T-helper 2 cell treated with Interferon-gamma antibody and Interleukin-4, amounts not matched to agents 5 μg/mL and 100 μg/mL, for 36 hours (primary cell): ENCODE results near the gene GGPS1.
A peak's percentile ranks its signal among the peaks of the same experiment; 100 is the strongest.
"Not testable (repeated sequence)": the region's sequence is repeated elsewhere in the genome, so short reads cannot be mapped to it uniquely, and the experiment has no call there.

Experiments used
- DNase-seq: peaks from one replicate; pipeline ENCODE4 v3.0.0; 2021; ENCODE audit warnings: low spot score
- H3K27ac Mint-ChIP-seq: one replicate; pipeline ENCODE4 v1.8.0; 2021; ENCODE audit warnings: mild to moderate bottlenecking, mixed read lengths
- H3K27me3 Mint-ChIP-seq: one replicate; pipeline ENCODE4 v1.8.0; 2021; ENCODE audit warnings: low read depth, mixed read lengths
- H3K36me3 Mint-ChIP-seq: one replicate; pipeline ENCODE4 v1.8.0; 2021; ENCODE audit warnings: low read depth, mixed read lengths
- H3K4me1 Mint-ChIP-seq: one replicate; pipeline ENCODE4 v1.8.0; 2021; ENCODE audit warnings: low read depth, mixed read lengths
- H3K4me3 Mint-ChIP-seq: one replicate; pipeline ENCODE4 v1.8.0; 2022; ENCODE audit warnings: mild to moderate bottlenecking, moderate library complexity, mixed read lengths
- H3K9me3 Mint-ChIP-seq: one replicate; pipeline ENCODE4 v1.8.0; 2021; ENCODE audit warnings: mixed read lengths

Gene GGPS1

DNA sequence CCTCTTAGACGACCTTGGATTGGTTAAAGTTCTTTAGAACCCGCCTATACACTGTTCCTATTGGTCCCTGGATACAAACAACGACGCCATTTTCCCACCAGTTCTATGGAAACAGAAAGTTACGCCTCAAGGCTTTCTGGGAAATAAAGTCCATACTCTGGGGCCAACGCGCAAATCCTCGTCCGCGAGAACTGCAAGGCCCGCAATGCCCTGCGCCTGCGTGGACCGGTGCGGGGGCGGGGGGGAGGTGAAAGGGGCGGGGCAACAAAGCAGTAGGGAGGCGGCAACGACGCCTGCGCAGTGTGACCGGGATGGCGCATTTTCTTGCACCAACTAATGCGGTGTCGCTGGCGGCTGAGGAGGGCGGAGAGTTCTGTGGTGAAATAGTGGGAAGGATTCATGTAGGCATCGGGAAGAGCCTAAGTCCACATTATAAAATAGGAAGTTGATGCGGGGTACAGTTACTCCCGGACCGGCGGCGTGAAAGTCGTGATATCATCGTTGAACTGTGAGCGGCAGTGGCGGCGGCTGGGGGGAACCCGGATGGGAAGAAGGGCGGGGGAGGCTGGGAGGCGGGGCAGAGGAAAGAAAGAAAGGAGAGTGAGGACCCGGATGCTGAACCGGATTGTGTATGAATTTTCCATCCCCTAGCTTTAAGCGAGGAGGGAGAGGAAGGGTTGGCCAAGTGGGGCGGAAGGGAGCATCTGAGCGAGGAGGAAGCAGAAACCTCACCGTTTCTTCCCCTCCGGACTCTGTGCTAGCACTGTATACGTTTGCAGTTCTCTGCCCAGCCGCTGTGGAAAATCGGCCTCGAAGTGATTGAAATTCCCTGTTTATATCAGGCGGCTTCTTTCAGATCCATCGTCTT lies at the start of gene GGPS1:
Gene GGPS1, plus strand, starts transcription at position 300 of the 868 bp plus-strand sequence. CDS start 6,695 bp downstream, outside the sequence.
- Mint-ChIP-seq H3K4me3 (no peak within 1 kb of the TSS), H3K27ac (no peak within 1 kb of the TSS)

GRCh38 chr1:235278915-235279292 lies 49.5 kb upstream of the GGPS1 start:
- H3K4me3 Mint-ChIP-seq: no peak overlapping the region
- DNase-seq: no peak
- peaks cover 3% of the 10 kb centered on the region for H3K9me3 Mint-ChIP-seq
- H3K27me3 Mint-ChIP-seq: no peaks in the 10 kb centered on the region
- H3K36me3 Mint-ChIP-seq: peaks cover 4% of the 10 kb centered on the region
- H3K27ac Mint-ChIP-seq: no peak overlapping the region
- H3K4me1 Mint-ChIP-seq: peaks cover 27% of the 10 kb centered on the region

More for the DNA sequence above, at the start of gene GGPS1:
- Mint-ChIP-seq H3K9me3 (no peaks in the 10 kb centered on the region), H3K27me3 (no peaks in the 10 kb centered on the region), H3K4me1 (peaks cover 40% of the 10 kb centered on the region), H3K36me3 (peaks cover 33% of the 10 kb centered on the region)
- DNase-seq: peak; percentile 96

GRCh38 chr1:235279694-235280093 lies 48.7 kb upstream of the GGPS1 start:
- Mint-ChIP-seq H3K36me3 (peaks cover 4% of the 10 kb centered on the region), H3K4me1 (peaks cover 27% of the 10 kb centered on the region), H3K27ac (no peak overlapping the region), H3K4me3 (no peak overlapping the region), H3K9me3 (peaks cover 3% of the 10 kb centered on the region), H3K27me3 (no peaks in the 10 kb centered on the region)
- no peak for DNase-seq

- Mint-ChIP-seq H3K9me3 (peaks cover 3% of the 10 kb centered on the region), H3K36me3 (peaks cover 5% of the 10 kb centered on the region), H3K4me1 (peaks cover 21% of the 10 kb centered on the region), H3K27ac (no peak overlapping the region), H3K27me3 (no peaks in the 10 kb centered on the region), H3K4me3 (no peak overlapping the region)
- DNase-seq: no peak
Observed at GRCh38 chr1:235280467-235280866, 47.9 kb upstream of the GGPS1 start.

GRCh38 chr1:235283636-235284035 lies 44.7 kb upstream of the GGPS1 start:
- not testable (repeated sequence) for DNase-seq, H3K27me3 Mint-ChIP-seq, H3K4me3 Mint-ChIP-seq, H3K36me3 Mint-ChIP-seq, H3K9me3 Mint-ChIP-seq, H3K27ac Mint-ChIP-seq
- H3K4me1 Mint-ChIP-seq: peaks cover 16% of the 10 kb centered on the region

- Mint-ChIP-seq H3K4me1 (peaks cover 16% of the 10 kb centered on the region), H3K9me3 (no peaks in the 10 kb centered on the region), H3K4me3 (no peak overlapping the region), H3K27me3 (no peaks in the 10 kb centered on the region), H3K36me3 (peaks cover 3% of the 10 kb centered on the region), H3K27ac (no peak overlapping the region)
- DNase-seq: no peak
Observed at GRCh38 chr1:235284231-235284769, 44.1 kb upstream of the GGPS1 start.

GRCh38 chr1:235286667-235287066 lies 41.7 kb upstream of the GGPS1 start:
- Mint-ChIP-seq H3K9me3 (no peaks in the 10 kb centered on the region), H3K27ac (no peak overlapping the region), H3K4me1 (peaks cover 22% of the 10 kb centered on the region), H3K36me3 (peaks cover 5% of the 10 kb centered on the region), H3K4me3 (no peak overlapping the region), H3K27me3 (no peaks in the 10 kb centered on the region)
- no peak for DNase-seq

DNA sequence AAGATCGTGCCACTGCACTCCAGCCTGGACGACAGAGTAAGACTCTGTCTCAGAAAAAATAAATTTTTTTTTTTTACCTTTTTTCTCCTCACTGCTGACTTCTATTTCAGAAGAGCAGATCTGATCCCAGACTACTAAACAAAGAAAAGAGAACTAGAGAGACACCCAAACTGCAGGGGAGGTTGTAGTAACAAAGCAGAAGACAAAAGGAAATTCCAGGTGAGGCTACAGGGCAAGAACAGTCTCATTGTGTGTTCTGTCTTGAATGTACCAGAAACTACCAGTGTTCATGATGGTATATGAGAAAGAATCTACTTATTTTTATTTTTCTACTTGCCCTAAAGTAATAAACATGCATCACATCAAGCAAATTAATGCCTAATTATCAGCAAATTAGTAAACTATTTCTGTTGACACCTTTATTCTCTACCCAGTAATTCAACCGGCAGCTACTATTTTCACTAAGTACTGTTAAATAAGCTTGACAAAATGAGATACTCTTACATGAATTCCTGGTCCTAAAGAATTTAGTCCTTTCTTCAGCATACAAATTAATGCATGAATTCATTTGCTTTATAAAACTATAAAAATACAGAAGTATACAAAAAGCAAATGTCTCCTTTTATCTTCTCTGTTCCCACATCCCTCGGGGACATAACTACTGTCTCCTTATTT lies 41.0 kb upstream of the GGPS1 start:
- no peak overlapping the region for H3K27ac Mint-ChIP-seq
- H3K4me3 Mint-ChIP-seq: no peak overlapping the region
- no peaks in the 10 kb centered on the region for H3K9me3 Mint-ChIP-seq

GRCh38 chr1:235289859-235290739 lies 38.3 kb upstream of the GGPS1 start:
- H3K9me3 Mint-ChIP-seq: no peaks in the 10 kb centered on the region
- H3K27ac Mint-ChIP-seq: no peak overlapping the region
- H3K36me3 Mint-ChIP-seq: peaks cover 5% of the 10 kb centered on the region
- peaks cover 30% of the 10 kb centered on the region for H3K4me1 Mint-ChIP-seq
- no peak for DNase-seq
- no peak overlapping the region for H3K4me3 Mint-ChIP-seq
- H3K27me3 Mint-ChIP-seq: no peaks in the 10 kb centered on the region

More for the DNA sequence above, 41.0 kb upstream of the GGPS1 start:
- DNase-seq: no peak
- Mint-ChIP-seq H3K36me3 (peaks cover 5% of the 10 kb centered on the region), H3K4me1 (peaks cover 22% of the 10 kb centered on the region), H3K27me3 (no peaks in the 10 kb centered on the region)

DNA sequence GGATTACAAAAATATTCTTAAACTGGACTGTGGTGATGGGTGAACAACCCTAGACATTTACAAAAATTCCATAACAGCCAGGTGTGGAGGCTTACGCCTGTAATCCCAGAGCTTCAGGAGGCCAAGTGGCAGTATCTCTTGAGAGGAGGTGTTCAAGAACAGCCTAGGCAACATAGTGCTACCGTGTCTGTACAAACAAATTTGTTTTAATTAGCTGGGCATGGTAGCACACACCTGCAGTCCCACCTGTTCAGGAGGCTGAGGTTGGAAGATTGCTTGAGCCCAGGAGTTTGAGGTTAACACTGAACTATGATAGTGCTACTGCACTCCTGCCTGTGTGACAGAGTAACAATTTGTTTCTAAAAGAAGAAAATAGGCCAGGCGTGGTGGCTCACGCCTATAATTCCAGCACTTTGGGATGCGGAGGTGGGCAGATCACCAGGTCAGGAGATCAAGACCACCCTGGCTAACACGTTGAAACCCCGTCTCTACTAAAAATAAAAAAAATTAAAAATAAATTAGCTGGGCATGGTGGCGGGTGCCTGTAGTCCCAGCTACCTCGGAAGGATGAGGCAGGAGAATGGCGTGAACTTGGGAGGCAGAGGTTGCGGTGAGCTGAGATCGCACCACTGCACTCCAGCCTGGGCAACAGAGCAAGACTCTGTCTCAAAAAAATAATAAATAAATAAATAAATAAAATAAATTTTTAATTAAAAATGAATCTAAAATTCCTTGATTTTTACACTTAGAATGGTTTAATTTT lies 37.4 kb upstream of the GGPS1 start:
- no peak overlapping the region for H3K27ac Mint-ChIP-seq
- H3K4me3 Mint-ChIP-seq: no peak overlapping the region
- no peak for DNase-seq
- peaks cover 7% of the 10 kb centered on the region for H3K36me3 Mint-ChIP-seq
- peaks cover 32% of the 10 kb centered on the region for H3K4me1 Mint-ChIP-seq
- H3K27me3 Mint-ChIP-seq: no peaks in the 10 kb centered on the region
- H3K9me3 Mint-ChIP-seq: peaks cover 3% of the 10 kb centered on the region

- H3K4me3 Mint-ChIP-seq: no peak overlapping the region
- H3K27ac Mint-ChIP-seq: no peak overlapping the region
- DNase-seq: no peak
- no peaks in the 10 kb centered on the region for H3K27me3 Mint-ChIP-seq
- H3K4me1 Mint-ChIP-seq: peaks cover 29% of the 10 kb centered on the region
- peaks cover 4% of the 10 kb centered on the region for H3K9me3 Mint-ChIP-seq
- peaks cover 8% of the 10 kb centered on the region for H3K36me3 Mint-ChIP-seq
Observed at GRCh38 chr1:235291599-235292091, 36.7 kb upstream of the GGPS1 start.

DNA sequence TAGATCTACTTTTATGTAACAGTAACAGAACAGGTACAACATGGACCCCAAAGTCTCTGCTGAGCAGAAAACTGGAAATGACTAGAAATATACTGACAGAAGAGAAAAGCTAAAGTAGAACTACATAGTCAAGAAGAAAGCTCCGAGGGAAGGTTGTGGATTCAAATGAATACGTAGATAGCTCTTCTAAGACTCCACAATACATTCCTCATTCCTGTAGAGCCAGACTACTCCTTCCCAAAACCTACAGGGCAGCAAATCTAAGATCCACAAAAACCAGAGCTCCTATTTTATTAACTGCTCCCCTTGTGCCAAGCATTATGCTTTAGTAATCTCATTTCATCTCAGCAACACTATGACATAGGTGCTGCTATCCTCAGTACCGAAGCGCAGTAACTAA lies 35.6 kb upstream of the GGPS1 start:
- Mint-ChIP-seq H3K27ac (no peak overlapping the region), H3K4me1 (peaks cover 33% of the 10 kb centered on the region), H3K36me3 (peaks cover 11% of the 10 kb centered on the region), H3K4me3 (no peak overlapping the region), H3K27me3 (no peaks in the 10 kb centered on the region), H3K9me3 (peaks cover 4% of the 10 kb centered on the region)
- no peak for DNase-seq
